GM21786 (cell line): ENCODE data around the gene NEDD8.

Experiments
- ATAC-seq: cut with Tn5 transposase; IDR thresholded peaks from one replicate; pipeline ENCODE4 v1.9.1; 2021; ENCODE audit not compliant: unreplicated experiment

The NEDD8 gene

DNA sequence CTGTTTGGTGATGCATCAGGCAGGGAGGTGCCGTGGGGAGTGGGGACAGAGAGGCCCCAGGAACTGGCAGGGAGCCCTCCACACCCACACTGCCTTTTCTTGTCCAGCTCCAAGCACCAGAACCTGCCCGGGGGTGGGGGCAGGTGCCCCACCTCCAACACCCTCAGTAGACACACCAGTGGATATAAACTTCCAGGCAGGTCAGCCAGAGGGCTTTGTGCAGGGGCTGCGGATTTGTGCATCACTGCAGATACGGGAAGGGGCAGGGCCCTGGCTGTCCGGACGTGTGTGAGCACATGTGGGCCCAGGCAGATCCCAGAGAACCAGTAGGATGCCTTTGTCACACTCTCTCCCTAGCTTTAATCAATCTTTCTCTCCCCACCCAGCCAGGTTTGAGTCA, 32.1 kb upstream of the NEDD8 start:
- no peak for ATAC-seq

DNA sequence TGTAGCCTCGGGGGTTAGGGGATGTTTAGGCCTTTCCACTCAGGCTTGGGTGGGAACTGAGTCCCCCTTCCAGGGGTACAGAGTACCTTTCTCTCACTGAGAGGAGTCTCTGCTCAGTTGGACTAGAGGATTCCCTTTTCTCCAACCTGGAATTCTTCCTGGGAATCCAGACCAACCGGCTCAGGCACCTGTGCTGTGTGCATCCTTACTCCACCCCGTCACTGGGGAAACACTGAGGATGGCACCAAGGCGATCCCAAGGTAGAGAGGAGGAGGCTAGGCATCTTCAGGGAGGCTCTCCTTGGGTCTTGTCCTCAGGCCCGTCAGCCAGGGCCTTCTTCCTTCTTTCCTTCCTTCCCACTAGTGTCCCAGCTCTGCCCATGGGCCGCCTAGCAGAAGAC, 31.7 kb upstream of the NEDD8 start:
- ATAC-seq: no peak

DNA sequence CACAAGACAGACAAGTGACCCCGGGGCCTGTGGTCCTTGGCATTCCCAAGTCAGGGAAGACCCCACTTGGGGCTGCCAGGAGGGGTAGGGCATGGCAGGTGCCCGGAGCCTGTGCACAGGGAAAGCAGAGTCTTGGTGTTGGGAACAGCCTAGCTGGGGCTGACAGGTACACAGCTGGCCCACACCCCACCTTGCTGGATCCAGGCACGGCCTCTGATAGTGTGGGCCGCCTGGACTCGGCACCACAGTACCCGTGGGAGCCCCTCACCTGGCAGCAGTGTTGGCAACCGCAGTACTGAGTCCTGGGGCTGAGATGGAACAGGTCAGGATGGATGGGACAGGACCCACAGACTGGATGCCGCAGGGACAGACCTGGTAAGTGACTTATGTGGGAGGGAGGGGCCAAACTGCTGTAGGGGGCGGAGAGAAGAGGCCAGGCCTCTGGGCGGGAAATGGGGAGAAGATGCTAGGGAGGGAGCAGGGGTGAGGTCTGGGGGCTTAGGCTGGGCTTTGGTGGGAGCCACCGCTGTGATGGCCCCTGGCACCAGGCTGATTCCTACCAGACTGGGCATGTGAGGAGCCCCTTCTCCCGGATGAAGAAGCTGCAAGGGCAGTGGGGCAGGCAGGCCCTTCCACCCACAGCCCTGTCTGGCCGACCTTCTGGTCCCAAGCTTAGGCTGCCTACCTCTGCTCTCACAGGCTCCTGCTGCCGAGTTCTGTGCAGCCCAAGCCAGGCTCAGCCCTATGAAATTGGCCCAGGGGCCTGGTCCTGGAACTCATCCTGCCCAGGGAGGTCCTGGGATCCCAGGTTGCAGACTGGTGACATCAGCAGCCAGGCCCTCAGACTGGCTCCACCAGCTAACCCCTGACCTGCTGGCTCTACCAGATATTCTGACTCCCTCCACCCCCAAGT, 30.9 kb upstream of the NEDD8 start, which contains the start of gene TGM1:
Gene TGM1, minus strand, starts transcription at position 357 of the 913 bp plus-strand sequence. CDS start 825 bp downstream, outside the sequence.
- ATAC-seq: no peak

DNA sequence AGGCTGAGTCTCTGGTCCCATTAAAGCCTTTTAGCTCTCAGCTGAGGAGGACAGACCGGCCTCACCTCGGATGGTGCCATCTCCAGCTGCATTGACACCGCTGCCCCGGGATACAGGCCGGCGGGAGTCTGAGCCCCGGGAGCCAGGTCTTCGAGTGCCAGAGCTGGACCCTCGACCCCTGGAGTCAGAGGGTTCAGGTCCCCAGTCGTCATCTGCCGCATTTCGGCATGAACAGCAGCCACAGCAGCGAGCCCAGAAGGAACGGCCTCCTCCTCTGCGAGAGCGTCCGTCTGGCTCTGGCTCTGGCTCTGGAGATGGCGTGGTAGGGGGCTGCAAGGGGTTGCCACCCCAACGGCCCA, 29.8 kb upstream of the NEDD8 start:
- ATAC-seq: no peak

DNA sequence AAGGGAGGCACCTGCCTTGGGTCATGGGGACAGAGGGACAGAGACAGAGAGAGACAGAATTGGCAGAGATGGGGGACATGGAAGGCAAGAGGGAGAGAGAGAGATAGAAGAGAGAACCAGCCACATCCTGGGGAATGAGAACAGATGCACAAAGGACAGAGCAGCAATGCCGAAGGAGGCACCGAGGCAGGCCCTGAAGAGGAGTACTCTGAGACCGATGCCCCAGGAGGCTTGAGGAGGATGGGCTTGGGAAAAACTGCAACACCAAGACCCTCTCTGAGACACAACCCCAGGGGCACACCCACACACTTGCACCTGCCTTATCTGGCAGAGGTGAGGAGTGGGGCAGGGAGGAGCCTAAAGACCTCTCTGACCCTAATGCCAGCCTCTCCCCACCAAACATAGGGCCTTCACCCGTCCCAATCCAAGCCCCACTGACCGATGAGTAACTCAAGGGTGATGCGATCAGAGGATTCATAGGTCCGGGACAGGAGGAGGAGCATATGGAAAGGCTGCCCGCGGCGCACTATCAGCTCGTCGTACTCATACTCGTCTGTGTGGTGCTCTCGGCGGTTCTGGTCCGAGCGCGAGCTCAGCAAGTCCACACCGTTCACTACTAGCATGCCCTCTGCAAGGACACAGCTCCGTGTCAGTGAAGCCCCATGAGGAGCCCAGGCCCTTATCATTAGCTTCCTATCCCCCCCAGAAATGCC, 29.2 kb upstream of the NEDD8 start:
- ATAC-seq: no peak

DNA sequence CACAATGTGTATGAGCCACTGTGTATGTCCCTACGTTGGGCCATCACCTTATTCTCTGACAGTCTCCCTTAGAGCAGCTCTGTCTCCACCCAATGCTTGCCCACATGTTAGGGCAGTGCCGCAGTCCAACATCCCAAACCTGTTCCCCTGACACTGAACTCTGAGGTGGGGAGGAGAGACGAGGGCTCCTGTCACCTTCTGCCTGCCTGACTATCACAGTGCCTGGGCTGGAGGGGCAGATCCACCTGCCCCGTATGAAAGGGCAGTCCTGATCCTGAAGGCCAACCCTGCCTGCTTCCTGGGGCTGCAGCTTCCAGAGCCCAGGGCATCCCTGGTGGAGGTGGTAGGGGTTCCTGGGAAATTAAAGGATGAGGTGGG, 28.6 kb upstream of the NEDD8 start:
- no peak for ATAC-seq

DNA sequence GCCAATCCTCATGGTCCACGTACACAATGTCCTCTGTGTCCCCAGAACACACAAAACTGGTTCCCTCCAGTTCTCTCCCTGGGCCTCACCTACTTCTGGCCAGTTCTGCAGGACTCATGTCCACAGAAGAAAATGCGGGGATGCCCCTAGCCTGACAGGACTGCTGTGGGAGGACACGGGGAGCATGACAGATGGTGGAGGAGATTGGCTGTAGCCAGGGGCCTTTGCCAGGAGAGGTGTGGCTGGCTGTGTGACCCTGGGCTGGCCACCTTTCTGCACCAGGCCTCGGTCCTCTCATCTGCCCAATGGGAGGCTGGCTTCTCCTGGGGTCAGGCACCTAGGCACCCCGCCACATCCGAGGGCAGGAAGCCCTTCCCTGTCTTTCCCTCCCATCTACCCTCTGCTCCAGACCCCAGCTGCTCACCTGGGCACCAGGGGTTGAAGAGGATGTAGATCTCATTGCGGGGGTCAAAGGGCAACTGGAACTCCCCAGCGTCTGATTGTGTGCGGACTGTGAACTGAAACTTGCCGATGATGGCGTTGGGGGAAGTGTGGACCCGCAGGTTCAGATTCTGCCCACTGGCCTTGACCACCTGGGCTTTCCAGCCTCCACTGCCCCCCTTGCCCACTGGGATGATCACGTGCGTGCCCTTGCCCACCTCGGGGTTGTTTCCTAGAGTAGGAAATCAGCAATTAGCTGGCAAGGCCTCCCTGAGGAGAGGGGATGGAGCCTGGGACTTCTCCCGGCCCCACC, 28.0 kb upstream of the NEDD8 start:
- ATAC-seq: no peak

DNA sequence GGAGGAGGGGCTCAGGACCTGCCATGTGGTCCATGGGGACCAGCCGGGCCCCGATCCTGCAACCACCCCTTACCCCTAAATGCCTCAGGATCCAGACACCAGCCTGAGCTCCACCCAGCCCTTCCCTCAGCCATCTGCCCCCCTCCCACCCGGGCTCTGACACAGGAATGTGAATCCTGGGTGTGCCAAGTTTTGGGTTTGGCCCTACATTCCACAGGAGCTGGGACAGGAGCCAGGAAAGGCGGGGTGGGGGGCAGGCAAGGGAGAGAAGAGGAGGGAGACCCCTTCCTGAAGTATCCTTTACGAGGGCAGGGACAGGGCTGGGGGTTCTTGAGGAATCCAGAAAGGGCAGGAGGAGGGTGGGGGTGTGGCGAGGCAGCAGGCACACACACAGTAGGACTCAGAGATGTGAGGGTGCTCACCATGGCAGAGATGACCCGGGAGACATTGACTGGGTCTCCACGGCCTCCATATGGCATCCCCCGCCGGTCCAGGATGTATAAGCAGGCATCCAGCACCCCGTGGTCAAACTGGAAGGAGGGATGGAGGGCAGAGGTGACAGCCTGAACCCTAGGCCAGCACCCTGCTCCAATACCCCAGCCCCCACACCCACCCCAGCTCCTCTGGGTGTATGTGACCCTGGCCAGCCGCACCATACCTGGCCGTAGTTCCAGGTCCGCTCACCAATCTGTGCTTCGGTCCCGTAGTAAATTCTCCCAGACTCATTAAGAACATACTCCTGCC, 27.3 kb upstream of the NEDD8 start:
- ATAC-seq: no peak

DNA sequence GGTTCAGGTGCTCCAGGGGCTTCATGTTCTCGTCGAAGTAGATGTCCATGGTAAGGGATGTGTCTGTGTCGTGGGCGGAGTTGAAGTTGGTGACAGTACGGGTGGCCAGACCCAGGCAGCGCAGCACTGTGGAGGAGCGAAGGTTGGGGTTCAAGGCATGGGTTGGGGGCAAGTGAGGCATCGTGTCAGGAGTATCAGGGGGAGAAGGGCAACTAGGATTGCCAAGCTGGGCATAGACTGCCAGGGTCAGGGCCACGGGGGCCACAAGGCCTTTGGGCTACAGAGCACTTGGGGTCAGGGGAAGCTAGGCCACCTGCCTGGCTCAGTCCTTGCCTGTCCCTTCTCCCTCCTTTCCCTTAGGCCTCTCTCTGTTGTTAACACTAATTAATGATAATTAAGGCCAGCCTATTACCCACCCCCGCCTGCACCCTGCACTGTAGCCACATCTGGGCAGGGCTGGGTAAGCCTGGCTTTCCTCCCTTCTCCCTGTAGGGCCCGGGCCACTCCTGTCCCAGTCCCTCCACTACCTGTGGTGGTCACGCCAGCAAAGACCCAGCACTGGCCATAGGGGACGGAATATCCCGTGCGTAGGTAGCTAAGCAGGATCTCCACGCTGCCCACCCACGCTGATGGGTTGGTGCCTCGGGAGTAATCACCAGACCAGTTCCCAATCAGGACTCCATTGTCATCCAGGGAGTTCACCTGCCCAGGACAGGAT, 26.5 kb upstream of the NEDD8 start:
- ATAC-seq: no peak

DNA sequence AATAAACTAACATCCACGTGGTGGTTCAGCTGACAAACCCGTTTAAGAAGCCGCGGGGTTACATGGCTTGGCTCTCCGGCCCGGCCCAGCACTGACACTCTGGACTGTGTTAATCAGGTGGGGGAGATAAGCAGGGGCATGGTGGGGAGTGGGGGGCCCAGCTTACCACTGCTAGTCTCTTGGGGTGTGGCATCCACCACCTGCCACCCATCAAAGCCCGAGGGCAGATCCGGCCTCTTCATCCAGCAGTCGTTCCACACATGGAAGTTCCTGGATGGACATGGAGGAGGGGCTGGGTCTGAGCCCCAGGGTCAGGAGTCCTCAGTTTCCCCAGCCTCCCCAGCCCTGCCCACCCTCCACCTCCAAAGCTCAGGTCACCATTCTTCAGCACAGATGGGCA, 26.0 kb upstream of the NEDD8 start:
- no peak for ATAC-seq

DNA sequence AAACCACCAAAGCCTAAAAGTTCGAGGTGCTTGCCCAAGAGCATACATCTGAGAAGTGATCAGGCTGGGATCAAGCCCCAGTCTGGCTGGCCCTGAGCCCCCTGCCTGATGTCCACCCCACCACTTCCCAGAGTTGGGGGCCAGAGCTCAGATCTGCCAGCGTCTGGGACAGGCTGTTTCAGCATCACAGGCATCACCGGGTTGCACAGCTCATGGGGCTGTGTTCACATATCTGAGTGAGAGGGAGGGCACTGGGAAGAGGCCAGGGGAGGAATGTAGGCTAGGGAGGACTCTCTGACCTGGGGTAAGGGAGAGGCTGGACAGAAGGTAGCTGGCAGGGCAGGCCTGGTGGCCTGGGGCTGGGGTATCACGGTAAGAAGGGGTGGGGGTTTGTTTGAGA, 24.8 kb upstream of the NEDD8 start:
- ATAC-seq: no peak

DNA sequence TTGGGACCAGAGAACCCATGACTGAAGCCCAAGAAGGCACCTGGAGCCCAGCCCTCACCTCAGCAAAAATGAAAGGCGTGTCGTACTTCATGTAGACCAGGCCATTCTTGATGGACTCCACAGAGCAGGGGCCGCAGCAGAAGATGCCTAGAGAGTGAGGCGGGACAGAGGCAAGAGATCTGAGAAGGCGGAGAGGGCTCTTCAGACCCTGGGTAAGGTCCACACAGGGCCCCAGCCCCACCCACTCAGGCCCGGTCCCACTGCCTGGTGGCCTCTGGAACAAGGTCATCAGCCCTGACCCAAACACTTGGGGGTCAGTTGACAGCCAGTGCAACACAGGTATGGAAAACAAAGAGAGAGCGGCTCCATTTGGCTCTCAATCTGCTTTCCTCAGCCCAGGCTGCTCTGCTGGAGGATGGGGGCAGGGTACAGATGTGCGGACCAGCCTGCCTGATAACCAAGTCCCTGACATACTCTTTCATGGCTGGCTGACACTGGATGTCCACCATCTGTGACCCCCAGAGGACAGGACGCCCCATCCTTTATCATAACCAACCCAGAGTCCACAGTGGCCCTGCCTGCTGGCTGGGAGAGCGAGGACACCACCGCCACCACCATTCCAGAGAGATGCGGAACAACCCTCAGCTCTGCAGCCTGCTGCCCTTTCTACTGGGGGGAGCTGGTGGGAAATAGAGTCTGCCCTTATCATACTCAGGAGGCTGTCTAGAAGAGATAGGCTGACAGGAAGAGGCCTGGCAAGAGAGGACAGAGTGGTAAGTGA, 24.0 kb upstream of the NEDD8 start:
- ATAC-seq: no peak

DNA sequence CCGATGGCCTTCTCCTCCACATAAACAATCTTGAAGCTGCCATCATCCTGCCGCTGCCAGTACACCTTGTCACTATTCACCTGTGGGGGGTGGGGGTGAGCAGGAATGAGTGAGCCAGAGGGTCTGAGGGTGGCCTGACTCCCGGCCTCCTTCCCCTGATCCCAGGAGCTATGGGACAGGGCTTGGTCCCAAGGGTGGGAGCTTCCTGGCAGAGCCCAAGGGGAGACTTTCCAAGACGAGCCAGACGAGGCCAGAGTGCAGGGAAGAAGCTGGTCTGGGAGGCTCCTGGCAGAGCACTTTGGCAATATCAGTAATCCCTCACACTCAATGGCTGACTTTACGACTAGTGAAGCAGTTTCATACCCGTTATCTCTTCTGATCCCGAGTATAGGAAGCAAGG, 23.3 kb upstream of the NEDD8 start:
- ATAC-seq: no peak

DNA sequence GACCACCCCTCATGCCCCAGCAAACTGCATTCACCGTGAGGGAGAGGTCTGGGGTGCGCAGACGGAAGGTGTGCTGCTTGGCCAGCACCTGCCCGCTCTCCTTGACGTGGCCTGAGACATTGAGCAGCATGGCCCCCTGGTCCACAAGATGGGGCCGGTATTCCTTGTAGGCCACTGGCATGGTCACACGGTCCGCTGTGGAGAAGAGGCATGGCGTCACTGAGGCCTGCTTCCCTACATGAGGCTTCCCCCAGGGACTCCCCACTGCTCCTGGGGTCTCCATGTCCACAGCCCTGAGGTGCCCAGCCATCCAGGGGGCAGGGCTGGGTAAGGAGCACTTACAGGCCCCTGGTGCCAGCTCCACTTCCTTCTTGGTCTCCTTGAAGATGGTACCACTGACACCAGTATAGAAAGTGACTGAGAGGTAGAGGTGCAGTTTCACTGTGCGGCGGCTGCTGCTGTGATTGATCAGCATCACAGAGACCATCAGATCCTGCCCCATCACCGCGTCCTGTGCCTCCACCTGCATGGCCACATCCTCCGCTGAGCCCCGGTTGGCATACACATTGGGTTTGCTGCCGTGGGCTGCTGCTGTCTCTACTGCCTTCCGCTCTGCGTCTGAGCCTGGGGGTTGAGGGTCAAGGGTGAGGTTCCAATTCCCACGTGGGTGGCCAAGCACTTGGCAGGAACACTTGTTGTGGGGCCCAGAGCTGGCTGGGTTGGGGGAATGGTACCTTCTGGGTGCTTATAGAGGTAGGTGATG, 22.6 kb upstream of the NEDD8 start:
- no peak for ATAC-seq

DNA sequence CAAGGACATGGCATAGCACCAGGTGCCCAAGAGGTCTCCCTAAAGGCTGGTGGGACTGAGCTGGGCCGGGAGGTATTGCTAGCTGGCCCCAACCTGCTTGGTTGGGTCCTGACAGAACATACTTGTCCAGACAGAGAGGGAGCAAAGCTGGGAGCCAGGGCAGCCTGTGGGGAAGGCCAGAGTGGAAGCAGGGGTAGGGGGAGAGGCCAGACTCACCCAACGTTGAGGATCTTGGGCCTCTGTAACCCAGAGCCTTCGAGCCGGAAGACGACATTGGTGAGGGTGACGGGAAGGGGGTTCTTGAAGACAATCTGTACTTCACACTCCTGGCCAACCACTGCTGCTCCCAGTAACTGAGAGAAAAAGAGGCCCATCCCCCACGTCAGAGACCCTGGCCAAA, 21.8 kb upstream of the NEDD8 start:
- ATAC-seq: no peak

DNA sequence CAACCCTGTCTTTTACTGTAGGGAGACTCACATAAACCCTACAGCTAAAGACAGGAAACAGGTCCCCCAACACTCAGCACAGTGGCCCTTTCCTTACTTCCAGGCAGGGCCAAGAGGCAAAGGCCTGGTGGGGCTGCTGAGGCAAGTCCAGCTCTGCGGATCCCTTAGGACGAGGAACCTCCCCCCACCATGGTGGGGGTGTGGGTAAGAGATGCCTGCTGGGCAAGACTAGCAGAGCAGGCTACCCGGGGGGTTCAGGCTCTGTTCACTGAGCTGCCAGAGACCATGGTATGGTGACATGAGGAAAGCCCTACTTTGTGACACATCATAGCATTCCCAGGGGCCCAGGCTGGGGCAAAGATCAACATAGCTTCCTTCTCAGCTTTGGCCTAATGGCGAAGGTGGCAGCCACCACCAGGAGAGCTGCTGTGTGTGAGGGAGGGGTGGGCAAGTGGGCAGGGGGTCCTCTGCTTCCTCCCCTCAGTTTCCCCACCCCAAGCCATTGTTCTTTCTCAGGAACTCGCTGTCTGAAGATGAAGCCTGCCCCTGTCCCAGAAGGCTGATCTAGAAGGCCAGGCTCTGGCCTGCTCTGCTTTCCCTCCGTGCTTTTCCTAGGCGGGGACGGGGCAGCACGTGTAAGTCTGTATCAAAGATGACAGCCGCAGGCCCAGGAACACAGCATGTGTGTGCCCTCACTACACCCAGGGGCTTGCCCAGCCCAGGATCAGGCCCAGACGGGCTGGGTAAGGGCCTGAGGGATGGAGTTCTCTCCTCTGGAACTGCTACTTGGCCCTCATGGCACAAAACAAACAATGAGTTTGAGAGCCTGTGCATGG, 20.3 kb upstream of the NEDD8 start:
- no peak for ATAC-seq

DNA sequence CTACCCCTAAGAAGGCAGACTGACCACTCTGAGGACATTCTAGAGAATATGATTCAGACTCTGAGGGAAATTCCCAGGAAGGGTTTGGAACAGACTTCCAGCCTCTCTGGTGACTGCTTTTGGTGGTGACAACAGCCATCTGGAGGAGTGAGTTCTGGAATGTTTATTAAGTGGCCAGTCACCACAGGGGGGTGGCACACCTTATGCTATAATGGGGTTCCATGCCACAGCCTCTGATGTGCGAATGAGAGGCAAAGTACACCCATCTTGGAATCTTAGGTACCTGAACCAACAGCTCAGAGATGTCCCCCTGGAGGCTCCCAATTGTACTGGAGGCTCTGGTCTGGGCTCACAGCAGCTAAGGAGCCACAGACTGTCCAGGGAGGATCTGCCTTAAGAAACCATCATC, 19.7 kb upstream of the NEDD8 start:
- no peak for ATAC-seq

DNA sequence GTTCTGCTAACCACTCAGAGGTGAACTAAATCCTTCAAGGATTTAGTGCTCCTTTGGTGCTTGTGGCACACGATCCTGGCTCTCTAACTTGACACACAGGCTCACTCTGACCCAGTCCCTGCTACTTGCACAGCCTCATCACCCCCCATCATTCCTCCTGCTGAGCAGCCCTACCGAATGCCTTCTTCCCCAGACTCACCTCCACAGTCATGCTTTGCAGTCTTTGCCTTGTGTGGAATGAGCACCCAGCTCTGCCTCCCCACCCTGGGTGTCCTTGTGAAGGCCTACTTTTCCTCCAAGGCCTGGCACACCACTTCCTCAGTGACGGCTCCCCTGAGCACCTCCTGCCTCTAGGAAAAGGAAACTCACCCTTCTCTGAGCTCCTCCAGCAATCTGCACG, 18.2 kb upstream of the NEDD8 start:
- no peak for ATAC-seq
